Activated T-cell treated with anti-CD3 and anti-CD28 coated beads for 4 hours (primary cell): Measurements from ENCODE around the gene MBTD1.
A peak's percentile ranks its signal among the peaks of the same experiment; 100 is the strongest.
"Not testable (repeated sequence)": the region's sequence is repeated elsewhere in the genome, so short reads cannot be mapped to it uniquely, and the experiment has no call there.

ENCODE experiments used
- DNase-seq: peaks from one replicate; pipeline ENCODE4 v3.0.0-alpha.2; 2020

The MBTD1 gene

DNA sequence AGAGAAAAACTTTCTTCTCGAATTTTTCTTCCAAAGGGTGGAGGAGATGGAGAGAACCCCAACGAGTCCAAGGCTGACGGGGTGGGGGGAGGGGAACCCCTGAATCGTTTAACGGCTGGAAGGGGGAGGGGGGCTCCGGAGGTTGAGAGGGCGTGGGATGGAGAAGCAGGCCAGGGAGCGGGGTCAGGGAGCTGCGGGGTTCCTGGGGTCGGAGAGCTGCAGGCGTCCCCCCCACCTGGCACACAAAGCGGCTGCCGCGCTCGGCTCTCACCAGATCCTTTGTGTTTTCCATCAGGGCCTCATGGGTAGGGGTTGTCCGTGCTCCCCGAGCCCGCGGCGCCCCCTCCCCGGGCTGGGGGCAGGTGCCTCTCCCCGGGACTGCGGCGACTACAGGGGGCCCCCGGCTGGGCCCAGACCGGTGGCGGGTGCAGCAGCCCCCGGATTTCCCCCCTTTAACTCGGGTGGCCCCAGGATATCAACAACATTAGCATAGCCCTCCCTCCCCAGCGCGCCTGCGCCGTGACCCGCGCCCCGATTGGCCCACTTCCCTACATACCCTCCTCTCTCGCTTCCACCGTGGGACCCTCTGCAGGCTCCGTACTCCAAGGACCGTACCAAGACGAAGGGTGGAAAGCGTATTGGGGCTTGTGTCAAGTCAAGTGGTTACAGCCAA lies at the start of gene MBTD1:
Gene MBTD1 (minus strand): TSS at position 486 of the 673 bp plus-strand sequence. CDS start 34,888 bp downstream, outside the sequence.
- DNase-seq, result peak; percentile 87

DNA sequence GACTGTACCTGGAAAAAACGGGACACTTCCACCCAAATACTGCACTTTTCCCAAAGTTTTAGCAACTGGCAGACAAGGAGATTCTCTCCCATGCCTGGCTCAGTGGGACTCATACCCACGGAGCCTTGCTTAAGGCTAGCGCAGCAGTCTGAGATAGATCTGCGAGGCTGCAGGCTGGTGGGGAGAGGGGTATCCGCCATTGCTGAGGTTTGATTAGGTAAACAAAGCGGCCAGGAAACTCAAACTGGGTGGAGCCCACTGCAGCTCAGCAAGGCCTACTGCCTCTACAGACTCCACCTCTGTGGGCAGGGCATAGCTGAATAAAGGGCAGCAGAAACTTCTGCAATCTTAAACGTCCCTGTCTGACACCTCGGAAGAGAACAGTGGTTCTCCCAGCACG lies 45.3 kb upstream of the MBTD1 start:
- no peak for DNase-seq

DNA sequence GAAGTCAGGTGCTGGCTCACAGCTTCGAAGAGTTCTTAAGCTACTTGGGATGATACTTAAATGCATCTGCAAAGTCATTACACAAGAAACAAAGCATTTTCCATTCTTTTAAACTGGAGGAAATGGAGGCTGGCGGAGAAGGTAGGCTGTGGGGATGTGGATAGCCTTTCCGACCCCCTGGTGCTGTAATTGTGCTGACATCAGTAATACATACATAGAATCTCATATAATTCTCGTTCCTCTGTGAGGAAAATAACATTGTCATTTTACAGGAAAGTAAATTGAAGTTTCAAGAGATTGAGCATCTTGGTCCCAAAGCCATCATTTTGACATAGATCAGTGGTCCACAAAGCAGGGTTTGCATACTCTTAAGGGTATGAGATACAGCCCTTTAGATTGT lies 40.0 kb upstream of the MBTD1 start:
- DNase-seq, result no peak

DNA sequence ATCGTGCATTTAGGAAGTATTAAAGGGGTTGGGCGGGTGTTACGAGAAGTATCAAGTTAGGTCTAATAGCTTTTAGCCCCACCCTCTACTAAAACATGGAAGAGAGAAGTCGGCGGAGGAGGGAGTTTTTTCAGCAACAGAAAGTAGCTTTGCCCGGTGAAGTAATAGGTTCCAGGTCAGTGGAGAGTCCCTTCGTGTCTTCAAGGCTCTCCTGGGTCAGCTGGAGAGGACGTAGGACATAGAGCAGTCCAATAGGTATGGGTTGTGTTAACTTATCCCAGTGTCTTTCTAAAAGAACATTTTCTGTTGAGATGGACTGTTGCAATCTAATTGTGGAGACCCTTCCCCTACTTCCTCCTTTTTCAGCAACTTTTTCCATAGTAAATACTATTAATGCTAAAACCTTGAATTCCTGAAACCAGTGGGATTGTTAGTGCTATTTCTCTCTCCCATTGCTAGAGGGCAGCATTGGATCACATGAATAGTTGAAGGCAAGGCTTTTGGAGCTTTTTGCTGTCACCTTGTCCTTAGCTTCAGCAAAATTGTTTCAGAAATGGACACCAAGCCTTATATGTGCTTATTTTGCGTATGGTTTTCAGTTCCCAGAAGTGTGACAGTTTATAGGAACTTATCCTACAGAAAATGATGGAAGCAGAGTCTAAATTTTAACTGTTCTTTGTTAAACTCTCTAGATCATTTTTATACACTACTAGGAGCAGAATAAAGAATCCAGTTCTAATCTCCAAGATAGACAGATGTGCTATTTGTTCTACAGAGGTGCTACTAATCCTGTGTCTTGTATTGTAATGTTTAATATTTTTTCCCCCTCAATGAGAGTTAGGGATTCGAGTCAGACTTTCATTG lies 38.9 kb upstream of the MBTD1 start:
- no peak for DNase-seq

DNA sequence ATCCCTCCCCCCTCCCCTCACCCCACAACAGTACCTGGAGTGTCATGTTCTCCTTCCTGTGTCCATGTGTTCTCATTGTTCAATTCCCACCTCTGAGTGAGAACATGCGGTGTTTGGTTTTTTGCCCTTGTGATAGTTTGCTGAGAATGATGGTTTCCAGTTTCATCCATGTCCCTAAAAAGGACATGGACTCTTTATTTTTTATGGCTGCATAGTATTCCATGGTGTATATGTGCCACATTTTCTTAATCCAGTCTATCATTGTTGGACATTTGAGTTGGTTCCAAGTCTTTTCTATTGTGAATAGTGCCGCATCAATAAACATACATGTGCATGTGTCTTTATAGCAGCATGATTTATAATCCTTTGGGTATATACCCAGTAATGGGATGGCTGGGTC lies 34.5 kb upstream of the MBTD1 start:
- not testable (repeated sequence) for DNase-seq

DNA sequence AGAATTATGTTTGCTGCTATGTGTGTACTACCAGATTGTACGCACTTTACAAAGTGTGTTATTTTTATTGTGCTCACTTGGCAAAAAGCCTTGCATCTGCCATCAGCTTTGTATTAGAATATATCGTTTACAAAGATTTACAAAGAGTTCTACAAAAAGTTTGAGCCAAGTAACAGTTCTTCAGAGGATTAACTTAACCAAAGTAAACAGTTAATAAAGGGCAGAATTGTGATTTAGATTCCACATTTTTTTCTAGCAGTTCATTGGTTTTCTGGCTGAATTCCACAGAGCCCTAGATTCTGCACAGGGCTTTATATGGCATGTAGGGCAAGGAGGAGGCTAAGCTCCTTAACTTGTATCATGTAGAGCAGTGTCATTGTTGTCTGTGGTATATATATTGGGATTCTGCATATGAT lies 29.9 kb upstream of the MBTD1 start:
- no peak for DNase-seq

DNA sequence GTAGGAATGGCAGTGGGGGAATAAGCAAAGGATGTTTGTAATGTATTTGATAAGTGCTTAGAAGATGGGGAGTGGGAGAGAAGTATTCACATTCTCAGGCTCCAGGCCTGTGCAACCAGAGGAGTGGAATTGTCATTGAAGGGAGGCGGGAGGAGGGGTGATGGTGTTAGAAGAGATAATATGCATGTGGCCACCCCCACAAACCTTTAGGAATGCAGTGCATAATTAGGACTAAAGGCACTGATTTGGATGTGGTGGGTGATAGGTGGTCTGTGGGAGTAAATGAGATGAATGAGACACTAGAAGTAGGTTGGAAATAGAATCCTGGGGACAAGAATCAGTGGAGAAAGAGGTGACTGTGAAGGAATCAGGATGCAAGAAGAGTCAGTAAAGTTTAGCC lies 27.6 kb upstream of the MBTD1 start:
- DNase-seq, result no peak

DNA sequence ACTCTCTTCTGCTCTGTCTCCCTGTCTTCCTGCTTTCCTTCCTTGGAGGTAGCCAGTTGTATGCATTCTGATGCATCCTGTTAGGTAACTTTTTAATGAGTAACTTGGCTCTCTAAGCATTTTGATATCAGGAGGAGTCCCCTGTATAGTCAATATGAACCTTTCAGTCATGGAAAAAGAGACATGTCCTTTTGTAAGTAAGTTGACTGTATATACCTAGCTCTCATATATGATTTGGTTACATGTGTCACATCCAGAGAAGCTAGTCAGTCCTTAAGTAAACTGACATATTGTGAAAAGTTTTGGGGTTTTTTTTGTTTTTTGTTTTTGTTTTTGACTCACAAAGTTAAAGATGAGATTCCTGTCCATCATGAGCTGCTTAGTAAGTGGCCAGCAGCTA lies 19.3 kb upstream of the MBTD1 start:
- DNase-seq, result no peak

DNA sequence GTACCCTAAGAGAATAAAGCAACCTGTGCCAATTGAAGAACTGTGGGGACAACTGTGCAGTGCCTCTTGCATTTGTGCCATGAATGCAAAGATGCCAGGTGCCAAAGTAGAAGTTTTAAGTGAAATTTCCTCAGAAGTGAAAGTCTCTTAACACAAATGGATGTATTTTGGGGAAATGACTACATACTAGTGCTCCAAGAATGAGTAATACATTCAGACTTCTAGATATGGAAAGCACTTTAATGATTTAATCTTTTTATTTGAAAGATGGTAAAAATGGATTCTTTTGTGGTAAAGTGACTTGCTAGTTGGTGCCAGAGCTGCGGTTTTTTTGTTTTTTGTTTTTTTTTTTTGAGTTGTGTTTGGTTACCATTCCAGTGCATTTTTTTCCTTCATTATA lies 15.5 kb upstream of the MBTD1 start:
- no peak for DNase-seq

DNA sequence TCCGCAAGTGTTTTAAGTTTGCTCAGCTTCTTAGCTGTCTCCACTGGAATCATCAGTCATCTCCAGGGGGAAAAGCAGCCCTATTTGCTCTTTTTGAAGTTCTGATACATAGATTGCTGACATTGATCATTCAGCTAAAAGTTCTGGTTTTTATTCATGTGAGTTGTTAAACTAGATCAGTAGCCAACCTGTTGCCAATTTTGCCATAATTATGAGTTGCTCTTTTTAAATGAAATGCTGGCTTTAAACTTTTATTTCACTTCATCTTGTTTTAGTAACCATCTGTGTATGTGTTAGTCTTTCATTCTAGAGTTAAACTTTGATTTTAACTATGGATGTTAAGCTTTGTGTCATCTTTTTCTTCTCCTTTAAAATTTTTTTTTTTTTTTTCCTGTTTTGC lies 13.0 kb upstream of the MBTD1 start:
- no peak for DNase-seq

DNA sequence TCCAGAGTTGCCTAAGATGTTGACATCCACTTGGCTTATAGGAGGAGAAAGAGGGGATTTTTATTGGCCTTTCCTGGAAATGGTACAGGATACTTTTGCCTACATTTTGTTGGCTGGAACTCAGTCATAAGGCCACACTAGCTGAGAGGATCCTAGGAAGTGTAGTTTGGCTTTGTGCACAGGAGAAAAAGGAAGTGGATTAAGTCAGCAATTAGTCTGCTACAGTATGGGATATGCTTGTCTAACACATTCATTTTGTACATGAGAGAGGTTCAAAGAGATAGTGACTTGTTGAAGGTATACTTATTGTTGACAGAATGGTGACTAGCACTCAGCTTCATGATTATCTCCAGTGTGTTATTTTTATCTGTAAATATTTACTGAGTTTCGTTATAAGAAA lies 10.8 kb upstream of the MBTD1 start:
- DNase-seq, result no peak

DNA sequence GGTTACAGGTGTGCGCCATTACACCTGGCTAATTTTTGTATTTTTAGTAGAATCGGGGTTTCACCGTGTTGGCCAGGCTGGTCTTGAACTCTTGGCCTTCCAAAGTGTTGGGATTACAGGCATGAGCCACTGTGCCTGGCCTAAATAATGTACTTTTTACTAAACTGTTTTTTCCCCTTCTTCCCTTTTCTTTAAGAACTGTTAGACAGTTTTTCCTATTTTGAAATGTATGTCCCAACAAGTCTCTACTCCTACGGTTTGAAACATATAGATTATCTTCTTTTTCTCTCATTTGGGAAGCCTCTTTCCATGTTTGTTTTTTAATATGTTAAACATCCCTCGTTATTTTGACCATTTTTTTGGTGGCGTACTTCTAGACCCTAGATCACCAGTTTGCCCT lies 10.1 kb upstream of the MBTD1 start:
- DNase-seq, result no peak

DNA sequence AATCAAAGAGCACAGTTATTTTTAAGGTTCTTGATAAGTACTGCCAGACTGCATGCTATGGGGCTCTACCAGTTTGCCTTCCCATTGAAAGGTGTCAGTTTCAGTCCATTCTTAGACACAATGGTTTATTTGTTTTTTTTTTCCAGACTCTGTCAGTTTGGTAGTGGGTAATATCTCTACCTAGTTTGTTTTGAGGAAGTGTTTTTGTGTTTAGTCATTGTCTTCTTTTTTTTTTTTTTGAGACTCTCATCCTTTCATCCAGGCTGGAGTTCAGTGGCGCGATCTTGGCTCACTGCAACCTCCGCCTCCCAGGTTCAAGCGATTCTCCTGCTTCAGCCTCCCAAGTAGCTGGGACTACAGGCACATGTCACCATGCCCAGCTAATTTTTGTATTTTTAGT lies 4.6 kb upstream of the MBTD1 start:
- not testable (repeated sequence) for DNase-seq

DNA sequence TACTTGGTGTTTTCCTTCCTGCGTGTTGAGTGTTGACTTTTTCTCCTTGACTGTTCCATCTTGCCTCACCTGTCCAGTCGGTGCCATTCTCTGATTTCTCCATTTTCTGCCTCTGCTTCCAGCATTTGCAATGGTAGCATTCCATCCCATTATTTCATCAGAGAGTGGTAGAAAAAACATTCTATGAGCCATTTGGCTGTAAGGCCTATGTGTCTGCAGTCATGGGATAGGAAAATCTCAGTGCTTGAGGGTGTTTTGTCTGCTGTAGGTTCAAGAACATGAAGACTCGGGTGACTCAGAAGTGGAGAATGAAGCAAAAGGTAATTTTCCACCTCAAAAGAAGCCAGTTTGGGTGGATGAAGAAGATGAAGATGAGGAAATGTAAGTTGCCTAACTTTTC lies 3.2 kb upstream of the MBTD1 start:
- DNase-seq, result no peak

DNA sequence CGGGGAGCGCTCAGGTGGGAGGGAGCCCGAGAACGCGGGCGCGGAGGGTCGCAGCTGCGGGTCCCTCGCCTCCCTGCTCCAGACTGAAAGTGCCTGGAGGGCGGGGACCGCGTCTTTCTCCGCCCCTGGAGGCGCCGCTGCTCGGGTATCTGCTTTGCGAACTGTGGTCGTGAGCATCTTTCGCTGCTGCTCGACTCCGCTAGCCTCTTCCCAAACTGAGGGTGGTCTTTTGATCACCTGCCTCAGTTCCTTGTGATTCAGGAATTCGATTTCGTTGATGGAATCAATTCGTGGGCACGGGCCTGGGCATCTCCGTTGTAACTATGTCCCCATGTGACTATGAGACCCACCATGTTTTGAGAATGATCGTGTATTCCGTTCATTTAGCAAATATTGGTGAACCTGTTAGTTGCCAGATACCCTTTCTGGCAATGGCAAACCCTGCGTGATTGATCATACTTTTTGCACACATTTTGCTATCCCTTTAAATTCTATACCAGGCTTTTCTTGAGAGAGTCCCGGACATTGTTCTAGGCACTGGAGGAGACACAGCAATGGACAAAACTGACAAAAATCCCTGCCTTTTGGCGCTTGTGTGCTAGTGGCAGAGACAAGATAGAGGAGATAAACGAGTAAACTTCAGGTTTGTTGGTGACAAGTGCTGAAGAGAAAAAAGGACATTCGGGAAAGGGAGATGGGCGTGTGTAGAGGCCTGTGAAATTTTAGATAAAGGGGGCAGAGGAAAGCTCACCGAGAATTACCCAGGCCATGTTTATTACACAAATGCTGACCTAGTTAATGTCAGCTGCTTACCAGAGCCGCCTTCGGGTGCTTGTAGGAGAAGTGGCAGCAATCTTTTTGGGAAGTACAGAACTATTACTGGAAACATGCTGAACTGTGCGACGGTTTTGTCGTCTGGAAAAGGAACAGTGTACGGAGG lies 1.4 kb upstream of the MBTD1 start:
- DNase-seq, result no peak

DNA sequence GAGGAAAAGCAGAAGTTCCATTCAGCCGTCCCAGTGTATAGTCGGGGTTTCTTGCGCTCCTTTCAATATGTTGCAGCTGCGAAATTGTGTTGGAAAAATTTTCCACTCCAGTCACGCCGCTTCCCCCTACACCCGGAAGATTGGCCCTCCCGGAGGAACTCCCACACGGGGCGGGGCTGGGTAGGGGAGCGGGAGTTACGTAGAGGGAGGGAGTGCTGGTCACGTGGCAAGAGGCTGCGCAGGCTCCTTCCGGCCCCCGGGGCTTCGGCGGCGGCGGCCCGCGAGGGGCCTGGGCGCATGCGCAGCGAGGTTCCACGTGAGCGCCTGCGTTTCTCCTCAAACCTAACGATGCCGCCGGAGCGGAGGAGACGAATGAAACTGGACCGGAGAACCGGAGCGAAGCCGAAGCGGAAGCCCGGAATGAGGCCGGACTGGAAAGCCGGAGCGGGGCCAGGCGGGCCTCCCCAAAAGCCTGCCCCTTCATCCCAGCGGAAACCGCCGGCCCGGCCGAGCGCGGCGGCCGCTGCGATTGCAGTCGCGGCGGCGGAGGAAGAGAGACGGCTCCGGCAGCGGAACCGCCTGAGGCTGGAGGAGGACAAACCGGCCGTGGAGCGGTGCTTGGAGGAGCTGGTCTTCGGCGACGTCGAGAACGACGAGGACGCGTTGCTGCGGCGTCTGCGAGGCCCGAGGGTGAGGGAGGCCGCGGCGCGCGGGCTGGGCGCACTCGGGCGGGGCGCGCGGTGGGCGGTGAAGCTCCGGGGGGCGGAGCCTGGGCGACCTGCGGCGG lies 581 bp upstream of the MBTD1 start, which contains the start of gene UTP18:
Gene UTP18 (plus strand): TSS at position 310 of the 787 bp plus-strand sequence. CDS start 39 bp downstream, at position 349.
- DNase-seq, result peak; percentile 93

DNA sequence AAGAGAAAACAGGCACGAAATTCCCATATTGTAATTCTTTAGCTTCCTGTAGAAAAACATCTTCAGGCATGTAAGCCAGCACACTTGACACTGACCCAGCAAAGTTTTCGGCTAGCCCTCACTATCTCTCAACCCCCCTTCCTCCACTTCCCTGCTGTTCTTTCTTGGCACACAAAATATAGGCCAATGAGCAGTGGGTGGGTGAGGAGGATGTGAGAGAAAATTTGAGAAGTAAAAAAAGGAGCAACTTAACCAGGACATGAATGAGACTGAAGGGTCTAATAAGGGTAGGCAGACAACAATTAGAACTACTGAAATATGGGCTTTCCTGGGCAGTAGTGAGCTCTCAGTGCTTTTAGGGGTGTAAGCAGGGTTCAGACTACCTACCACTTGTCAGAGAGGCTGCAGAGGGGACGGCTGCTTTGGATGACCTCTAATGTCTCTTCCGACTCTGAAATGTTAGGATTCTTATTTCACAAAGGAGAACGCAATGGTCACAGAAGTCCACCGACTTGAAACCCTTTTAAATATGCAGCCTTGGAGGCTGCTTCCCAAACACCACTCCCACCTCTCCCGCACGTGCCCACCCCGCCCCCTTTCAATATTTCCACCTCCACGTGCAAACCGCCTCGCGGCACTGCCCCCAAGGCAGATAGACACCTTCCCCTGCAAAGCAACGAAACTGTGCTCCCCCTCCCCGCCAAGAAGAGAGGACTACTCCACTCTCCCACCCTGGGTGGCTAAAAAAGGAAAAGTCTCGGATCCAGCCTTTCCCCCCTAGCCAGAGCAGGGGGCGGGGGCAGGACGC lies 889 bp downstream of the MBTD1 start:
- no peak for DNase-seq

DNA sequence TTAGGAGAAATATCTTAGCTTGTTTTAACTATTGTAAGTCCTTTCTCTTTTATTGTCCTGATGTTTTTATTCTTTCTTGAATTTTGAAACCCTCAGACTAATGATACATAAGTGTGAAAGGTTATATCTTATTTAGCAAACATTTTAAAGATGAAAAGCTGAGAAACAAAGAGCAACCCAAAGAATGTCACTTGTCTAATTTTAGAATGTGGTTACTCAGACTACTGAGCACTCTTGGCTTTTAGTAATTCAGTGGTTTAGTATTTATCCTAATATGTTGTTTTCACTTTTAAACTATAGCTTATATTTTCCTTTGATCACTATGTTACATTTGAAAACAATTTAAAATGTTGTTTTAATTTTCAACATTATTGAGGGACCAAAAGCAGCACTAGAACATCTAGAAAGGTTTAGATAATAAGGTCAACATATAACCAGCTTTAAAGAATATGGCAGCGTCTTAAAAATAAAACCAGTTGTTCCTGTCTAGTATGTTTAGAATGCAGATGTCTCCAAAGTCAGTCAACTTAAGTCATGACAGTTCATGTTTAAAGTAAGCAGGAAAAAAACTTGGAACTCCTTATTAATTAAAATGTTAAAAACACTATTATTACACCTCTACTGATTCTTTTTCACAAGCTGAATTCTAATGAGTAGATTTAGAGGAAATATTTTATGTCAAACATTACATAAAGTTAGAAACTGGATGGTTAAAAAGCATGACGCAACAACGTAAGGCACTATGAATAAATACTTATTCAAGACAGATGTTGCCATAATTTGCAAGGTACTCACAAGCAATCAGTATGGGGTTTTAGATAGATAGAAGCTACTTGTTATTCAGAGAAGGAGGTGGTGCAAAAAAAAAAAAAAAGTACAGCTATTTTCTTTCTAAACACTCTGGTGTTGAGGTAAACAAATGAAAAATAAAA lies 2.4 kb downstream of the MBTD1 start:
- no peak for DNase-seq

DNA sequence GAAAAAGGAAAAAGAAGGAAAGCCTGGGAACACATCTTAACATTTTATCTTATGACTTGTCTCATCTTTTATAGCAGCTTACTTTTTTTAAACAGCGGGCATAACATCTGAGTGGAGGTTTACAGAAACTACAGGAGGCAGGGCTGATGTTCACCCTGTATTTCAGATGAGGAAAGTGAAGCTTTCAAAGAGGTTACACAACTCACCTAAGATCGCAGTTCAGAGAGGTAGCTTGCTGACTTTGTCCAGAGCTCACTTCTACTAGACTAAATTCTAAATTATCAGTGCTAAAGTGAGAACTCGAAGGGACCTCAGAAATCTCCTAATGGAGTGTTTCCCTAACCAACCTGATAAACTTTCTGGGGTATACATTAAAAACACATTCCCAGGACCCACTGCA lies 3.7 kb downstream of the MBTD1 start:
- no peak for DNase-seq

DNA sequence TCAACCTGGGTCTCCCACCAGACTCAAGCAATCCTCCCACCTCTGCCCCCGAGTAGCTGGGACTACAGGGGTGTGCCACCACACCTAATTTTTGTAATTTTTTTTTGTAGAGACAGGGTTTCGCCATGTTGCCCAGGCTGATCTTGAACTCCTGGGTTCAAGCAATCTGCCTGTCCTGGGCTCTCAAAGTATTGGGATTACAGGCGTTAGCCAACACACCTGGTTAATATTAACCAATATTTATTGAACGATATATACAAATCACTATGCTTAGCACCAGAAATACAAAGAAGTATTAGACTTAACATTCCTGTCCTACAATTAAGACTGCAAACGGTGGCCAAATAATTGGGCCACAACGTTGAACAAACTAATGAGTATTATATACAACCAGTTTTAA lies 4.2 kb downstream of the MBTD1 start:
- DNase-seq, result no peak
